Esophagus (tissue), 2 donors: ENCODE measurements around the gene RPUSD4. TPM values are rescaled to one million over a fixed set of nuclear protein-coding genes. Genes with fewer than 3 reads are reported as not detected.

Experiments used
- H3K27ac ChIP-seq, 2 donors: one replicate each; pipeline ENCODE4 v1.5.1; 2013; ENCODE audit warnings: low read depth in 2 of 2, mild to moderate bottlenecking in 2 of 2, inconsistent platforms in 1 of 2, low read length in 1 of 2, moderate library complexity in 1 of 2
- H3K27me3 ChIP-seq, 2 donors: one replicate each; pipeline ENCODE4 v1.6.1; 2013; ENCODE audit warnings: low read length in 2 of 2, control low read depth in 1 of 2, mild to moderate bottlenecking in 1 of 2; ENCODE audit not compliant: insufficient read depth in 2 of 2, control insufficient read depth in 1 of 2
- H3K36me3 ChIP-seq, 2 donors: one replicate each; pipeline ENCODE4 v1.6.1; 2013; ENCODE audit warnings: low read length in 1 of 2; ENCODE audit not compliant: control insufficient read depth in 2 of 2, insufficient read depth in 2 of 2
- H3K4me1 ChIP-seq, 2 donors: one replicate each; pipeline ENCODE4 v1.6.1; 2013; ENCODE audit warnings: low read length in 1 of 2; ENCODE audit not compliant: control insufficient read depth in 2 of 2, insufficient read depth in 2 of 2
- H3K4me3 ChIP-seq, 2 donors: one replicate each; pipeline ENCODE4 v1.5.1; 2013; ENCODE audit warnings: low read length in 2 of 2, mild to moderate bottlenecking in 2 of 2, low read depth in 1 of 2, moderate library complexity in 1 of 2
- H3K9me3 ChIP-seq, 2 donors: one replicate each; pipeline ENCODE4 v1.6.1; 2013; ENCODE audit warnings: mild to moderate bottlenecking in 2 of 2, low read depth in 1 of 2, low read length in 1 of 2, moderate library complexity in 1 of 2; ENCODE audit not compliant: control insufficient read depth in 2 of 2, insufficient read depth in 1 of 2
- WGBS, 2 donors: extraction: QIAGEN DNeasy Blood & Tissue Kit; methylation state at CpG; one replicate each; pipeline ENCODE4 v1.1.7; 2013; 5-methylcytosine and 5-hydroxymethylcytosine counted together
- polyA plus RNA-seq, 2 donors: library from polyadenylated mRNA; stranded (reverse); fragments of 200-250 nt; gene quantifications; one replicate each; pipeline ENCODE4 v1.2.3, GENCODE V29; 2013
- donor health status: healthy with polysubstance abuse.
- donor health status: Bipolar disorder and iron deficiency.

RPUSD4 gene
- polyA plus RNA-seq, 2 donors = 10.9 to 14.3 TPM

DNA sequence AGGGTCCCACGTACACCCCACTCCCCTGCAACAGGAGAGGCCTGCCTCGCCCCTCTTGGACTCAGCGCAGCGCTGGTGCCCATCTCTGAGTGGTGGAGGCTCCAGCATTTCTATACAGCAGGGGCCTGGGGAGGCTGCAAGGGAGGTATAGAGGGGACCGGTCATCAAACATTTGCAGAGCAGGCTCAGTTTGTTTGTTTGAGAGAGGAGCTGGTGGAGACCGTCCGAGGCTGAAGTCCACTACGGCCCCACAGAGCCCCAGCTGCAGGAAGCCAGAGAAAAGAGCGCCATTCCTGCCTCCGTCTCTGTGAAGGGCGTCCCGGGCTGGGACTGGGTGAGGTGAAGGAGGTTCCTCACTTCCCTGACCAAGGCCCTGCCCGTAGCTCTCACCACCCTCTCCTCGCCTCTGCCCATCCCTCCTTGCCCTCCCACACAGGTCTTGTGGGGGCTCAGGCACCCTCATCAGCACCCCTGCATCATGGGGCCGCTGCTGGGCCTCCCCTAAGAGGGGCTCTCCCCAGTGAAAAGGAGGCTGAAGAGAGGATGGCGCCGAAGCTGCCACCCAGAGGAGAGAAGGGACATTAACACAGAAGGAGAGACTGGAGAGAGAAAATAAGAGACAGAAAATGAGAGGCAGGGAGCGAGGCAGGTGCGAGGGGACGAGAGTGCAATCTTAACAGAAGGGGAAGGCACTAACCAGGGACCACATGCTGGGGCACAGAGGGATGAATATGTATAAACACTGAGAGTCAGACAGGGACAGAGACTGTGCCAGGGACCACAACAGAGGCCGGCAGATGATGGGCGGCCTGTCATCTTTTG is 24.5 kb downstream of the RPUSD4 start:
- Histone ChIP-seq H3K36me3 (peaks cover 0 to 9% of the 10 kb centered on the region in 2 donors), H3K27ac (no peak overlapping the region), H3K9me3 (no peaks in the 10 kb centered on the region), H3K4me3 (no peak overlapping the region), H3K27me3 (no peaks in the 10 kb centered on the region), H3K4me1 (peaks cover 0 to 3% of the 10 kb centered on the region in 2 donors)
- WGBS, 2 donors = 76 to 85% methylated on average over 22 of the region's 22 CpGs

GRCh38 chr11:126186025-126186698 is 25.3 kb downstream of the RPUSD4 start:
- no peak overlapping the region for H3K4me3 ChIP-seq
- peaks cover 0 to 8% of the 10 kb centered on the region in 2 donors for H3K36me3 ChIP-seq
- no peak overlapping the region for H3K27ac ChIP-seq
- H3K27me3 ChIP-seq = no peaks in the 10 kb centered on the region
- H3K9me3 ChIP-seq = no peaks in the 10 kb centered on the region
- 74 to 85% methylated on average over 14 to 15 of the region's 15 CpGs for WGBS, 2 donors
- H3K4me1 ChIP-seq = peaks cover 0 to 3% of the 10 kb centered on the region in 2 donors

GRCh38 chr11:126185259-126186024 is 26.0 kb downstream of the RPUSD4 start:
- WGBS, 2 donors = 77 to 86% methylated on average over 26 of the region's 26 CpGs
- no peaks in the 10 kb centered on the region for H3K9me3 ChIP-seq
- H3K36me3 ChIP-seq = peaks cover 0 to 5% of the 10 kb centered on the region in 2 donors
- no peaks in the 10 kb centered on the region for H3K4me1 ChIP-seq
- no peak overlapping the region for H3K27ac ChIP-seq
- H3K27me3 ChIP-seq = no peaks in the 10 kb centered on the region
- no peak overlapping the region for H3K4me3 ChIP-seq

DNA sequence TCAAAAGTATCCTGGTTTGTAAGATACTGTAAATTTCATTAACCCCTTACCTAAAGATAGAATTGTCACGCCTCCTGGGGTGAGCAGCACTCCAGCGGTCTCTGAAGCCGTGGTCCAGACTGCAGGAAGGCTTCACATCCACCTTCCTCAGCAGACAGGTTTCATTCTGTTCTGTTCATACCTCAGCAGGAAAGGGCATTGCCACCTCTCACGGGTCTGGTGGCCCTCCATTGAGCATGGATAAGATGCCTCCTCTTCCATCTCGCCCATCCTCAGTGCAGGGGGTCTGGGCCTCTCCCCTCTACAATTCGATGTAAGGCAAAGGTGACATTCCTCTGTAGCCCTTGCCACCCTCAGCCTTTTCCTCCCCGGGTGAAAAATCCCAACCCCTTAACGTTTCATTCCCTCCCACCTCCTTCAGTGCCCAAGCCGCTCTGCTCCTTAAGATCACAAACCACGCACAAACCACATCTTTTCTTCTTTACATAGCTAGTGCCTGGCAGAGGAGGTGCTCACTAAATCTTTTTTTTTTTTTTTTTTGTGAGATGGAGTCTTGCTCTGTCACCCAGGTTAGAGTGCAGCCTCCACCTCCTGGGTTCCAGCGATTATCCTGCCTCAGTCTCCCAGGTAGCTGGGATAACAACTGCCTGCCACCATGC is 28.5 kb downstream of the RPUSD4 start:
- H3K36me3 ChIP-seq = no peaks in the 10 kb centered on the region
- no peaks in the 10 kb centered on the region for H3K9me3 ChIP-seq
- no peak overlapping the region for H3K4me3 ChIP-seq
- no peaks in the 10 kb centered on the region for H3K4me1 ChIP-seq
- H3K27me3 ChIP-seq = no peaks in the 10 kb centered on the region
- WGBS, 2 donors = 85 to 87% methylated on average over 11 of the region's 11 CpGs
- H3K27ac ChIP-seq = no peak overlapping the region

GRCh38 chr11:126181939-126182730 is 29.3 kb downstream of the RPUSD4 start:
- Histone ChIP-seq H3K27ac (no peak overlapping the region), H3K27me3 (no peaks in the 10 kb centered on the region), H3K36me3 (no peaks in the 10 kb centered on the region), H3K4me3 (no peak overlapping the region), H3K9me3 (no peaks in the 10 kb centered on the region), H3K4me1 (no peaks in the 10 kb centered on the region)
- WGBS, 2 donors = 75% methylated on average over 13 of the region's 13 CpGs

DNA sequence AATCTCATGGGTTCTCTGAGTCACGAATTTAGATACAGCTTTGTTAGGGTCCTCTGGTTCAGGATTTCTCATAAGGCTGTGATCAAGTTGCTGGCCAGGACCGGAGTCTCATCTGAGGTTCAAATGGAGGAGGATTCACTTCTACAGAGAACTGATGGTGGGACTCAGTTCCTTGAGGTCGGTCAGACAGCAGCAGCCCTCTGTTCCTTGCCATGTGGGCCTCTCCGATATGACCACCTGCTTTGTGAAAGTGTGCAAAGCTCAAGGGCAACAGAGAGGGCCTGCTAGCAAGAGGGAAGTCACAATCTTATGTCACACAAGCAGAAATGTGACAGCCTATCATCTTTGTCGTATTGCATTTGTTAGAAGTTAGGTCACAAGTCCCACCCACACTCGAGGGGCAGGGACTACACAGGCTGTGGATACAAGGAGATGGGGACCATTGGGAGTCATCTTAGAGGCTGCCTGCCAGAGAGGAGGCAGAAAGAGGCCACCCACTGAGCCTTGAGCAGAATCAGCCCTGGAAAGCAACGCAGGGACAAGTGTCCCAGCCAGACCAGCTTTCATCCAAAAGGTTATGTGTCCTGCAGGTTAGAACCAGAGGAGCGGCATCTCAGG is 34.5 kb downstream of the RPUSD4 start:
- whole genome bisulfite sequencing, 2 donors = 89 to 91% methylated on average over 8 of the region's 8 CpGs
- no peaks in the 10 kb centered on the region for H3K9me3 ChIP-seq
- H3K4me1 ChIP-seq = peaks cover 6% of the 10 kb centered on the region in 2 donors
- no peak overlapping the region for H3K27ac ChIP-seq
- H3K36me3 ChIP-seq = no peaks in the 10 kb centered on the region
- no peaks in the 10 kb centered on the region for H3K27me3 ChIP-seq
- no peak overlapping the region for H3K4me3 ChIP-seq

GRCh38 chr11:126175393-126175792 is 36.1 kb downstream of the RPUSD4 start:
- Histone ChIP-seq H3K27me3 (no peaks in the 10 kb centered on the region), H3K36me3 (no peaks in the 10 kb centered on the region), H3K9me3 (no peaks in the 10 kb centered on the region), H3K4me3 (no peak overlapping the region), H3K4me1 (peaks cover 6% of the 10 kb centered on the region in 2 donors), H3K27ac (peak overlapping the region in 1 of 2 donors; percentile 3)
- WGBS, 2 donors = 17 to 38% methylated on average over 15 of the region's 15 CpGs

GRCh38 chr11:126174816-126175215 is 36.6 kb downstream of the RPUSD4 start:
- Histone ChIP-seq H3K27me3 (no peaks in the 10 kb centered on the region), H3K4me1 (peaks cover 6% of the 10 kb centered on the region in 2 donors), H3K9me3 (no peaks in the 10 kb centered on the region), H3K27ac (no peak overlapping the region), H3K4me3 (no peak overlapping the region), H3K36me3 (no peaks in the 10 kb centered on the region)
- 86 to 89% methylated on average over 7 of the region's 7 CpGs for WGBS, 2 donors
